Measurements from ENCODE around the gene SEL1L2.
"Not testable (repeated sequence)": the region's sequence is repeated elsewhere in the genome, so short reads cannot be mapped to it uniquely, and the experiment has no call there.

Gene SEL1L2, protein sequence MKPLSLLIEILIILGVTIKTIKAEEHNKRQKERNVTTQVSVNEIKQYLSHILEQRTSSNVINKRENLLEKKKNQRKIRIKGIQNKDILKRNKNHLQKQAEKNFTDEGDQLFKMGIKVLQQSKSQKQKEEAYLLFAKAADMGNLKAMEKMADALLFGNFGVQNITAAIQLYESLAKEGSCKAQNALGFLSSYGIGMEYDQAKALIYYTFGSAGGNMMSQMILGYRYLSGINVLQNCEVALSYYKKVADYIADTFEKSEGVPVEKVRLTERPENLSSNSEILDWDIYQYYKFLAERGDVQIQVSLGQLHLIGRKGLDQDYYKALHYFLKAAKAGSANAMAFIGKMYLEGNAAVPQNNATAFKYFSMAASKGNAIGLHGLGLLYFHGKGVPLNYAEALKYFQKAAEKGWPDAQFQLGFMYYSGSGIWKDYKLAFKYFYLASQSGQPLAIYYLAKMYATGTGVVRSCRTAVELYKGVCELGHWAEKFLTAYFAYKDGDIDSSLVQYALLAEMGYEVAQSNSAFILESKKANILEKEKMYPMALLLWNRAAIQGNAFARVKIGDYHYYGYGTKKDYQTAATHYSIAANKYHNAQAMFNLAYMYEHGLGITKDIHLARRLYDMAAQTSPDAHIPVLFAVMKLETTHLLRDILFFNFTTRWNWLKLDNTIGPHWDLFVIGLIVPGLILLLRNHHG

DNA sequence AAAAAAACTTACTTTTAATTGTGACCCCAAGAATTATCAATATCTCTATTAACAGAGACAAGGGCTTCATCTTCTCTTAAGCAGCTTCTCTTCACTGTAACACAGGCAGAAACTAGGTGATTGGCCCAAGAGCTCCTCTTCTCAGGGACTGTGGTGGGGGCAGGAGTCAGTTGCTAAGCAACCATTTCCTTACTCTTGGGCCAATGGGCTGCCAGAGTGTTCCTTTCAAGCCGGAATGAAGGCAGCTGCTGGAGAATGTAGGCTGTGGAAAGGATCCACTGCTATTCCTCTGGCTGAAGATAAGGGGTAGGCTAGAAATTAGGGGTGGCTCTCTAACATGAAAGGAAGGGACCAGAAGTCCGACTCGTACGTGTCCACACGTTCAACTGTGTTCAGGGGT is at the start of gene SEL1L2:
Gene SEL1L2, minus strand, starts transcription at position 150 of the 400 bp plus-strand sequence. Its CDS starts 80 bp downstream, at position 70.
- no peak for DNase-seq

DNA sequence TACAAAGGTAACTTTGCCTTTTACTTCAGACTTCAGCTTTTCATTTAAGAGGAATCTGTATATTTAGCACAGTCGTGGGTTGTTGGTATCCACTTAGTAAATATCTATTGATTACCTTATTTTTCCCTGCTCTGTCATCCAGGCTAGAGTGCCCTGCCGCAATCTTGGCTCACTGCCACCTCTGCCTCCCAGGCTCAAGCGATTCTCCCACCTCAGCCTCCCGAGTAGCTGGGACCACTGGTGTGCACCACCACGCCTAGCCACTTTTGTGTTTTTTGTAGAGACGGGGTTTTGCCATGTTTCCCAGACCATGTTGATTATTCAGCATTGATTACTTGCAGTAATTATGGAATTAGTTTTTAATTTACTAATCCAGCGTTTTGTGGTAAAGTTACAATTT is 46.2 kb upstream of the SEL1L2 start:
- DNase-seq = no peak

GRCh38 chr20:14033310-14033709 is 42.9 kb upstream of the SEL1L2 start:
- no peak for DNase-seq

DNA sequence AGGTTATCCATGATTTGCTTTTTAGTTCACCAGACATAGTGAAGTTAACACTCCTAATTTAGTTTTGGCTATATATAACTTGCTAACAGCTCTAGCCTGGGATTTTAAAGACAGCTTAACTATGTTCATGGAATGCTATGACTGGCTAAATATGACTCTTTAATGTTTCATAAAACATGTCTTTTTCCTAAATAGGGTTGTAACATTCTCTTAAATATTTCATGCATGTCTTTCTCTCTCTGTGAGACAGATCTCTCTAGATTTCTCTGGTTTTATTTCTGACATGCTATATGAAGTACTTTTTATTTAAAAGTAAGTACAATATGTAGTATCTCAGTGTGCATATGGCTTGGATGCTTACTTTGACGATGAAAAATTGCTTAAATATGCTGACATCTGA is 40.6 kb upstream of the SEL1L2 start:
- DNase-seq = no peak

DNA sequence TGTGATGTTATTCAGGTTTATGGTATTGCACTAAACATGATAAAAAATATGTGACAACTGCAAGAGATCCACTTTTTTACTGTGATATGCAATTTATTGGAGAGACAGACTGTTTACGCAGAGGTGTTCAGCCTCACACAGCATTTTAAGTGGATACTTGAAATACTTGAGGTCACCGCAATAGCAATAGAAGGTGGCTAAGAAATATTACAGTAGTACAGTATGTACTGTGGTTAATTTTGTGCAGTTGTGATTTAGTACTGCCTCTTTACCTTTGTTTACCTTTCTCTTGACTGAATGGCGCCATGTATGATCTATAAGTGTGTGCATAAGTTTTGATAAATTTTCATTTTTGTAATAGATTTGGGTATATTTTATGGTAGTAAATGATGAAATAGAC is 22.3 kb upstream of the SEL1L2 start:
- DNase-seq = no peak

DNA sequence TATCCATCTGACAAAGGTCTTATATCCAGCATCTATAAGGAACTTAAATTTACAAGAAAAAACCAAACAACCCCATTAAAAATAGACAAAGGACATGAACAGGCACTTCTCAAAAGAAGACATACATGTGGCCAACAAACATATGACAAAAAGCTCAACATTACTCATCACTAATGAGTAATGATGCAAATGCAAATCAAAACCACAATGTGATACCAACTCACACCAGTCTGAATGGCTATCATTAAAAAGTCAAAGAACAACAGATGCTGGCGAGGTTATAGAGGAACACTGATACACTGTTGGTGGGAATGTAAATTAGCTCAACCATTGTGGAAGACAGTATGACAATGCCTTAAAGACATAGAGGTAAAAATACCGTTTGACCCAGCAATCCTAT is 18.8 kb upstream of the SEL1L2 start:
- no peak for DNase-seq

DNA sequence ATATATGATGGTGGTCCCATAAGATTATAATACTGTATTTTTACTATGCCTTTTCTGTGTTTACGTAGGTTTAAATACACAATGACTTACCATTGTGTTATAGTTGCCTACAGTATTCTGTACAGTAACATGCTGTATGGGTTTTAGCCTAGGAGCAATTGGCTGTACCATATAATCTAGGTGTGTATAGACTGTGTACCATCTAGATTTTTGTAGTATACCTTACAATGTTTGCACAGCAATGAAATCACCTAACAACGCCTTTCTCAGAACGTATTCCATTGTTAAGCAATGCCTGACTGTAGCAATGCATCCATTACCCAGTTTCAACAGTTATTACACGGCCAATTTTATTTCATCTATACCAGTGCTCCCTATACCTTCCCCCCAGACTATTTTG is 15.6 kb upstream of the SEL1L2 start:
- DNase-seq = no peak

- DNase-seq = no peak
Observed at GRCh38 chr20:14000917-14001316, 10.5 kb upstream of the SEL1L2 start.

- DNase-seq = no peak
Observed at GRCh38 chr20:13996265-13996664, 5.9 kb upstream of the SEL1L2 start.

DNA sequence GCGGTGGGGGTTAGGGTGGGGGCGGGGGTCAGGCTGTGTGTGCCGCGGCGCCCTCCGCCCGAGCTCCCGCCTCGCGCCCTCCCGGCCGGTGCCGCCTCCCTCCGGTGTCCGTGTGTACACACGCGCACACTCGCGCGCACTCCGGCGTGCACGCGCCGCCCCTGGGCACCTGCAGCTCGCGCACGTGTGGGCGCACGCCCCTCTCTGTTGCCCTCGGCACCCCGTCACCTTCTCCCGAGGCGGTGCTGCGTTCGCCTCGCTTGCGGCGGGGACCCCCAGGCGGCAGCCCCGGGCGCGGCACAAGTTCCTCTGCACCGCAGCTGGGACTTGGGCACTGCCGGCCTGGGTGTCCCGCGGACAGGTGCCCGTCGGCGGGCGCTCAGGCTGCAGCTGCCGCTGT is 5.4 kb upstream of the SEL1L2 start:
- no peak for DNase-seq

DNA sequence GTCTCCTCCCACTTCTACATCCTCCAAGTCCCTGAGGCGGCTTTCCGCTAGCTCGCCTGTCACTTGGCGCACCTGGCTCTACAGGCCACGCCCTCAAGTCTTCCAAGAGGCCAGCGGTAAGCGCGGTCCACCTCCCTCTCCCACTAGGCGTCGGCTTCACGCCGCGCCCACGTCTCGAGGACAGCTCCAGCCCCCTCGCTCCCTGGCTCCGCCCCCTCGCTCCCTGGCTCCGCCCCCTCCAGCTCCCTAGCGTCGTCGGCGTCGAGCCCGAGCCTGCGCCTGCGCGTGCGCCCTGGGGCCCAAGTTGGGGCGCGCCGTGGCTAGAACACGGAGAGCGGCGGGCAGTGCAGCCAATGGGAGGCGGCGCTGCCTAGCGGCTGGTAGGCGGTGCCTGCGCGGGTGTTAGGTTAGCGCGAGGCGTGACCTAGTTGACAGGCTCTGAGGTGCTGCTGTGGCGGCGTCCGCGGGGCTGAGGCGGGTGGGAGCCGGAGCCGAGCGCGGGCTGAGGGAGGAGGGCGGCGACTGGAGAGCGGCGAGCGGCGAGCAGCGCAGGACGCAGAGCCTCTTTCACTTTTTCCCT is 4.8 kb upstream of the SEL1L2 start, which contains the start of gene MACROD2:
Gene MACROD2, plus strand, starts transcription at position 431 of the 580 bp plus-strand sequence.
- DNase-seq = peak; percentile 56

GRCh38 chr20:13991955-13992354 is 1.5 kb upstream of the SEL1L2 start:
- DNase-seq = not testable (repeated sequence)

DNA sequence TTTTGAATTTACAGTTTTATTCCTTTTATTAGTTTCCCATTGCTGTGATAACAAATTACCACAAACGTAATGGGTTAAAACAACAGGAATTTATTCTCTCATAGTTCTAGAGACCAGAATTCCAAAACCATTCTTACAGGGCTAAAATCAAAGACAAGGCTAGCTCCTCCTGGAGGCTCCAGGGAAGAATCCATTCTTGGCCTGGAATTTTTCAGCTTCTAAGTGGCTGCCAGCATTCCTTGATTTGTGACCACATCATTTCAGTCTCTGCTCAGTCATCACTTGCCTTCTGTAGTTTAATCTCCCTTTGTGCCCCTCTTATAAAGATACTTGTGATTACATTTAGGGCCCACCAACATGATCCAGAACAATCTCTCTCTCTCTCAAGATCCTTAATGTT is 897 bp upstream of the SEL1L2 start:
- no peak for DNase-seq

DNA sequence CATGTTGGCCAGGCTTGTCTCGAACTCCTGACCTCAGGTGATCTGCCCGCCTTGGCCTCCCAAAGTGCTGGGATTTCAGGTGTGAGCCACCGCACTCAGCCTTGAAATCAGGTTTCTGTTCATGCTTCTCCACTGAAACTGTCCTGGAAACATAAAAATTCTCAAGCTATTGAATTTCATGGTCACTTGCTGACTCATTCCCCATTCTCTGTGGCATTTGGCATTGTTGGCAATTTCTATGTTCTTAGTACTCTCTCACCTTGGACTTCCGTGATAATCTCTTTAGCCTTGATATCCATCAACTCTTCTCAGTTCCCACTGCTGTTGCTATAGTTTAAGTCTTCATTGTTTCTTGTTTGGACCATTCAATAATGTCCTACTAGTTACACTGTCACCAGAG is 6.2 kb downstream of the SEL1L2 start:
- no peak for DNase-seq

DNA sequence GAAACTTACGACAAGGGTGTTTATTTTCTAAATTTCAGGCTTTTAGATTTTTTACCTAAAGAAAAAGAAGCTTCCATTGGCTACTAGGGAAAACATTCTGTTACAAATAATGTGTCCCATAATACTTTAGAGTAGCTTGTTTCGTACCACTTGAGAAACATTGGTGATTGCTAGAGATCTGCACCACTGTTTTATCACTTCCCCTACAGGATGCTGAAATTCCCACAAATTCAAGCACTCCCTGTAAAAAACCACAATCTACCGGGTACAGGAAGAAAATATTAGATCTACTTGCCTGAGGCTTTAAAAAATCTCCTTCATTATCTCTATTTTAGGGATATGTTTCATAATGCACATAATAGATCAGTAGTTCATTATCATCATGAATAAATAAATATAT is 29.9 kb downstream of the SEL1L2 start:
- no peak for DNase-seq

DNA sequence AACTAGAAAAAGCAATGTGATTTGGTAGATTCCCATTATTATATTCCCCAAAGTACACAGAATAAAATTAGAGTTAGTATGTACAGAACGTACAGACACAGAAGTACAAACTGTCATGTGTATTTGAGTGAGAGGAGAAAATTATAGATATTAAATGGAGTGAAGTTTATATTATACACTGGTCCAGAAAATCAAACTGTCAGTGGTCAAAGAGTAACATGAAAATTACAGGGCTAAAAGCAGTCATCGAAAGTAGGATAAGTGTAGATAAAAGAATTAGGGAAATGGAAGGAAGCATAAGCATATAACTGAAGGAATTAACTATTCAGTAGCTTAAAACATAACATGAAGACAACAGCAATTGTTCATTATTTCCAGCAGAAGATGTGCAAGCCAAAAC is 30.3 kb downstream of the SEL1L2 start:
- DNase-seq = no peak

DNA sequence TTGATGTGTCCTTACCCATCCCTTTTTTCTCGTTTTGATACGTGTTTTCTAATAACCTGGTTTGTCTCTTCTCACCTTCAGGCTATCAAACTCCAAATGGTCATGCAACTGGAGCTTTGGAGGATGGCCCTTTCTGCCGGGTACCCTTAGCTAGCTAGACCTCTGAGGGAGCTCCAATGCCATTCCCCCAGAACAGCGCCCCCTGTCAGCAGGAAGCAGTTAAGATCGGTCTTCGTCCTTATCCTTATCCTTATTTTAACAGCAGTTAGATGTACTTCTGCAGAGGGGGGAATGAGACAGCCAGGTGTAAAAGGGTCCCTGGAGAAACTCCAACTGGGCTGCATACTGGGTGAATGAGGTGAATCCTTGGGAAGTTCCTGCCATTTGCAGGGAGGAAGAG is 37.2 kb downstream of the SEL1L2 start:
- DNase-seq = no peak

- no peak for DNase-seq
Observed at GRCh38 chr20:13947719-13948118, 42.7 kb downstream of the SEL1L2 start.

GRCh38 chr20:13941031-13941430 is 49.4 kb downstream of the SEL1L2 start:
- DNase-seq = no peak

DNA sequence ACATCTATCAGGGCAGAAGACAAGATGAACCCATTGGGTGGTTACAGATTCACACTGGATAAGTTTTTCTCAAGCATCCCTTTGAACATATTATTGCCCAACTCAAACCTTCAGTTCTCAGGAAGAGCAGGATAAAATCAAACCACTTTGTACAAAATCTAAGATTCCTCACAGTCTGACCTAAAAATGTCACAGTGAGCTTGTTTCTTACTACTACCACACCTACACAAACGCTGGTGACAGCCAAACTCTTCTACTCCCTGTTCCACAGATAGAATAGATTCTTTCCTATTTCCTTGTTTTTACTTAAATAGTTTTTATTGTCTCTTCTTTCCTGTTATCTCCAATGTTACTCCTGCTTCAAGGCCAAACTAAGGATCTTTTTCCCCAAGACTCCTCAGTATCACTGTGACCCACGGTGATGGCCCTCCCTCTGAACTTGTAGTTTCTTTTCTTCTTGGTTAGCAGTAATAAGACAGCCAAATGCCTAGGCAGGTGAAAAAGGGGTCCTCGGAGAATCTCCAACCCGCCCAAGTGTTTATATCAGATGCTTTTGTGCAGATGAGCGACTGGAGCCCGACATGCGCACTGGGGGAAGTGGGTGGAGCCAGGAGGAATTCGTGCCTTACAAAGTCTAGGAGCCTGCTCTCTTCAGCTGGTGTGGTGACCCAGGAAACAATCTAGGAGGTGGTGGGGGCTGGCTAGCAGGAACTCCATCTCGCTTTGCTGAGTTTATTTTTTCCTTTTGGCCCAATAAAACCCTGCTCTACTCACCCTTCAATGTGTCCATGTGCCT is 53.4 kb downstream of the SEL1L2 start:
- no peak for DNase-seq

DNA sequence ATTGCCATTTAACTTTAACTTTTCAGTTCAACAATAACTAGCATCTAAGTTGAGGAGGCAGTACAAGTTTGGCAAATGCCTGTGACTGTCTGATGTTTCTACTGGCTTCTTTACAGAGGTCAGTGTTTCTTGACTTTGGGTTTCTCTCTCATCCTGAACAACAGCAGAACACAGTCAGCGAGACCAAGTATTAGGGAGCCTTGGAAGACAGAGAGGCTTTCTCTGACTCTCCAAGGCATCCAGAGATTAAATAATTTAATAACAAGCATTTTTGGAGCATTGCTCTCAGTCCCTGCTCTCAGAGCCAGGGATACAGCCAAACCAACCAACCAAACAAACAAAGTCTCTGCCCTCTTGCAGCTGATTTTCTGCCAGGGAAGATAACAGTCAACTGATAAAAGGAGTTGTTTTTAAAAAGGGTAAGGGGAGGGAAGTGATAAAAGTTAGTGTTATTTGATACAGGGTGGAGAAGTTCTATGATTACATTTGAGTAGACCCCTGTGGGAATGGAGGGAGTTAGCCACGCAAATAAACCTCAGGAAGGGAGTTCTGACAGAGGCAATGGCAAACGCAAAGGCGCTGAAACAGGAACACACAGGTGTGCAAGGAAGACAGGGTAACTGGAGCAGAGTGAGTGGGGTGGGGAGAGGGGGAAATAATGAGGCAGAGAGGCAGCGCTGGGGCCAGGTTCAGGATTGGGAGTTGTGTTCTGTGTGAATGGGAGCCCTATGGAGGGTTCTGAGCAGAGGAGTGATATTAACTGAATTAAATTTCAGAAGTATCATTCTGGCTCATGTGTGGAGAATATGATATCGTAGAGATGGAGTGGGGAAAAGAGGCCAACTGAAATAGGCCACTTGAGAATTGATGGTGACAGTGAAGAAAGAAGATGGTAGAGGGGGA is 55.2 kb downstream of the SEL1L2 start:
- DNase-seq = no peak

- no peak for DNase-seq
Observed at GRCh38 chr20:13930281-13930680, 60.1 kb downstream of the SEL1L2 start.
